Mesenchymal stem cell (in vitro differentiated cells and primary cell): ENCODE data around the gene VENTX.

ENCODE experiments used
- DNase-seq: peaks from one replicate; pipeline ENCODE4 v3.0.0-alpha.2; 2013
- H2AFZ ChIP-seq: one replicate; pipeline ENCODE4 v1.6.1; 2013; ENCODE audit warnings: low read depth, mild to moderate bottlenecking, control low read depth, inconsistent platforms, low read length, moderate library complexity
- H2AK5ac ChIP-seq: 2 replicates; pipeline ENCODE4 v1.6.1; 2013; ENCODE audit warnings: low read length, moderate library complexity, mild to moderate bottlenecking, inconsistent platforms; ENCODE audit not compliant: severe bottlenecking
- H2BK120ac ChIP-seq: one replicate; pipeline ENCODE4 v1.6.1; 2013; ENCODE audit warnings: low read depth, mild to moderate bottlenecking, inconsistent platforms, low read length, moderate library complexity
- H2BK12ac ChIP-seq, 2 experiments: one replicate each; pipeline ENCODE4 v1.6.1; 2013; ENCODE audit warnings: inconsistent platforms in 2 of 2, low read length in 2 of 2, mild to moderate bottlenecking in 2 of 2, moderate library complexity in 2 of 2, control low read depth in 1 of 2
- H2BK15ac ChIP-seq: one replicate; pipeline ENCODE4 v1.6.1; 2013; ENCODE audit warnings: mild to moderate bottlenecking, low read depth, inconsistent platforms; ENCODE audit not compliant: poor library complexity, severe bottlenecking
- H2BK5ac ChIP-seq: 2 replicates; pipeline ENCODE4 v1.6.1; 2013; ENCODE audit warnings: low read depth, mild to moderate bottlenecking, low read length, control low read depth, inconsistent platforms; ENCODE audit not compliant: poor library complexity, severe bottlenecking
- H3K14ac ChIP-seq, 2 experiments: one replicate each; pipeline ENCODE4 v1.6.1; 2013; ENCODE audit warnings: inconsistent platforms in 2 of 2, low read length in 2 of 2, control low read depth in 1 of 2, mild to moderate bottlenecking in 1 of 2, moderate library complexity in 1 of 2
- H3K18ac ChIP-seq, 2 experiments: one replicate each; pipeline ENCODE4 v1.6.1; 2013; ENCODE audit warnings: inconsistent platforms in 2 of 2, low read length in 2 of 2, control low read depth in 1 of 2, low read depth in 1 of 2, mild to moderate bottlenecking in 1 of 2
- H3K23ac ChIP-seq, 2 experiments: one replicate each; pipeline ENCODE4 v1.6.1; 2013; ENCODE audit warnings: inconsistent platforms in 2 of 2, low read length in 2 of 2, mild to moderate bottlenecking in 2 of 2, moderate library complexity in 2 of 2, control low read depth in 1 of 2
- H3K27ac ChIP-seq: 2 replicates; pipeline ENCODE4 v1.5.1; 2013; ENCODE audit warnings: mild to moderate bottlenecking, moderate library complexity, low read length, control low read depth, inconsistent platforms; ENCODE audit not compliant: poor library complexity, severe bottlenecking
- H3K27me3 ChIP-seq, 2 experiments: 2 replicates each; pipeline versions ENCODE4 v1.6.1 to v1.7.0; 2013; ENCODE audit warnings: low read length in 2 of 2, mild to moderate bottlenecking in 2 of 2, moderate library complexity in 2 of 2, control low read depth in 1 of 2, inconsistent platforms in 1 of 2; ENCODE audit not compliant: control insufficient read depth in 1 of 2, insufficient read depth in 1 of 2
- H3K36me3 ChIP-seq, 2 experiments: 2 replicates each; pipeline versions ENCODE4 v1.6.1 to v1.7.0; 2013; ENCODE audit warnings: low read length in 2 of 2, control low read depth in 1 of 2, inconsistent platforms in 1 of 2, low read depth in 1 of 2, mild to moderate bottlenecking in 1 of 2; ENCODE audit not compliant: insufficient read depth in 2 of 2, control insufficient read depth in 1 of 2
- H3K4ac ChIP-seq, 2 experiments: one replicate each; pipeline ENCODE4 v1.6.1; 2013; ENCODE audit warnings: inconsistent platforms in 2 of 2, low read length in 2 of 2, mild to moderate bottlenecking in 2 of 2, moderate library complexity in 2 of 2, control low read depth in 1 of 2, low read depth in 1 of 2
- H3K4me1 ChIP-seq: 2 replicates; pipeline ENCODE4 v1.6.1; 2013; ENCODE audit warnings: low read depth, low read length, control low read depth; ENCODE audit not compliant: control insufficient read depth, insufficient read depth
- H3K4me2 ChIP-seq: 2 replicates; pipeline ENCODE4 v1.6.1; 2013; ENCODE audit warnings: low read length, mild to moderate bottlenecking, inconsistent platforms; ENCODE audit not compliant: poor library complexity, severe bottlenecking
- H3K4me3 ChIP-seq, 2 experiments: 2 replicates each; pipeline versions ENCODE4 v1.5.1 to v1.7.0; 2013; ENCODE audit warnings: low read length in 2 of 2, mild to moderate bottlenecking in 2 of 2, control low read depth in 1 of 2, low read depth in 1 of 2; ENCODE audit not compliant: insufficient read depth in 1 of 2
- H3K79me1 ChIP-seq: replicated peaks from 2 replicates; pipeline ENCODE4 v1.6.1; 2013; ENCODE audit warnings: mild to moderate bottlenecking, control low read depth, low read length, inconsistent platforms; ENCODE audit not compliant: poor library complexity, severe bottlenecking
- H3K9ac ChIP-seq: 2 replicates; pipeline ENCODE4 v1.7.0; 2013; ENCODE audit warnings: mild to moderate bottlenecking, low read length, moderate library complexity
- H3K9me3 ChIP-seq: 2 replicates; pipeline ENCODE4 v1.7.0; 2013; ENCODE audit warnings: mild to moderate bottlenecking, low read length; ENCODE audit not compliant: control insufficient read depth
- H4K8ac ChIP-seq: one replicate; pipeline ENCODE4 v1.6.1; 2013; ENCODE audit warnings: inconsistent platforms, mild to moderate bottlenecking, low read length, moderate library complexity
- H4K91ac ChIP-seq: one replicate; pipeline ENCODE4 v1.6.1; 2013; ENCODE audit warnings: mild to moderate bottlenecking, low read length, inconsistent platforms
- WGBS: methylation state at CpG from one replicate; pipeline ENCODE4 v1.1.7; 2013; ENCODE audit warnings: mixed read lengths; 5-methylcytosine and 5-hydroxymethylcytosine counted together

VENTX gene

GRCh38 chr10:133206356-133207040 lies 31.2 kb upstream of the VENTX start:
- Histone ChIP-seq H2BK12ac (no peak overlapping the region), H3K4ac (no peak overlapping the region), H3K4me1 (peaks cover 3% of the 10 kb centered on the region), H2BK120ac (no peak overlapping the region), H2BK5ac (no peak overlapping the region), H3K9ac (no peak overlapping the region), H2AK5ac (no peak overlapping the region), H3K23ac (no peak overlapping the region), H3K36me3 (no peaks in the 10 kb centered on the region), H3K4me3 (peak overlapping the region in 1 of 2 experiments; percentile 34), H4K91ac (no peak overlapping the region), H2AFZ (no peak overlapping the region), H3K18ac (no peak overlapping the region), H4K8ac (no peak overlapping the region), H3K14ac (no peak overlapping the region), H3K9me3 (no peaks in the 10 kb centered on the region), H3K27me3 (peaks cover 0 to 4% of the 10 kb centered on the region in 2 experiments), H3K27ac (no peak overlapping the region), H3K4me2 (no peak overlapping the region), H3K79me1 (no peaks in the 10 kb centered on the region), H2BK15ac (no peak overlapping the region)
- WGBS: 88% methylated on average over 17 of the region's 17 CpGs
- DNase-seq: no peak

- H3K4me1 ChIP-seq: peaks cover 3% of the 10 kb centered on the region
- peaks cover 0 to 10% of the 10 kb centered on the region in 2 experiments for H3K27me3 ChIP-seq
- no peak overlapping the region for H2AFZ ChIP-seq
- no peaks in the 10 kb centered on the region for H3K9me3 ChIP-seq
- H2AK5ac ChIP-seq: no peak overlapping the region
- H3K23ac ChIP-seq: no peak overlapping the region
- H3K18ac ChIP-seq: no peak overlapping the region
- H3K79me1 ChIP-seq: no peaks in the 10 kb centered on the region
- no peak overlapping the region for H3K14ac ChIP-seq
- no peak overlapping the region for H4K91ac ChIP-seq
- DNase-seq: no peak
- no peaks in the 10 kb centered on the region for H3K36me3 ChIP-seq
- H3K27ac ChIP-seq: no peak overlapping the region
- 92% methylated on average over 36 of the region's 36 CpGs for WGBS
- no peak overlapping the region for H3K9ac ChIP-seq
- no peak overlapping the region for H3K4ac ChIP-seq
- no peak overlapping the region for H3K4me2 ChIP-seq
- no peak overlapping the region for H2BK12ac ChIP-seq
- no peak overlapping the region for H2BK120ac ChIP-seq
- no peak overlapping the region for H3K4me3 ChIP-seq
- no peak overlapping the region for H2BK5ac ChIP-seq
- H2BK15ac ChIP-seq: no peak overlapping the region
- H4K8ac ChIP-seq: no peak overlapping the region
Observed at GRCh38 chr10:133207041-133207600, 30.5 kb upstream of the VENTX start.

GRCh38 chr10:133207627-133208026 lies 30.0 kb upstream of the VENTX start:
- H2BK120ac ChIP-seq: no peak overlapping the region
- no peak overlapping the region for H3K4ac ChIP-seq
- no peak for DNase-seq
- no peak overlapping the region for H2AFZ ChIP-seq
- H3K4me2 ChIP-seq: no peak overlapping the region
- no peaks in the 10 kb centered on the region for H3K79me1 ChIP-seq
- WGBS: 89% methylated on average over 17 of the region's 17 CpGs
- no peaks in the 10 kb centered on the region for H3K36me3 ChIP-seq
- no peak overlapping the region for H3K27ac ChIP-seq
- H3K27me3 ChIP-seq: peaks cover 0 to 12% of the 10 kb centered on the region in 2 experiments
- H3K9ac ChIP-seq: no peak overlapping the region
- H3K18ac ChIP-seq: no peak overlapping the region
- no peaks in the 10 kb centered on the region for H3K9me3 ChIP-seq
- no peak overlapping the region for H2BK5ac ChIP-seq
- no peak overlapping the region for H2BK15ac ChIP-seq
- no peak overlapping the region for H2AK5ac ChIP-seq
- no peak overlapping the region for H4K91ac ChIP-seq
- peaks cover 3% of the 10 kb centered on the region for H3K4me1 ChIP-seq
- no peak overlapping the region for H3K14ac ChIP-seq
- no peak overlapping the region for H2BK12ac ChIP-seq
- H4K8ac ChIP-seq: no peak overlapping the region
- no peak overlapping the region for H3K23ac ChIP-seq
- H3K4me3 ChIP-seq: no peak overlapping the region

GRCh38 chr10:133208466-133208865 lies 29.2 kb upstream of the VENTX start:
- H2BK15ac ChIP-seq: no peak overlapping the region
- H3K18ac ChIP-seq: no peak overlapping the region
- H2AFZ ChIP-seq: no peak overlapping the region
- H4K8ac ChIP-seq: no peak overlapping the region
- H3K4me3 ChIP-seq: no peak overlapping the region
- H3K4me1 ChIP-seq: peaks cover 3% of the 10 kb centered on the region
- H3K27ac ChIP-seq: no peak overlapping the region
- no peak overlapping the region for H2BK5ac ChIP-seq
- no peak overlapping the region for H2AK5ac ChIP-seq
- H2BK12ac ChIP-seq: no peak overlapping the region
- no peak overlapping the region for H3K9ac ChIP-seq
- DNase-seq: no peak
- peaks cover 0 to 12% of the 10 kb centered on the region in 2 experiments for H3K27me3 ChIP-seq
- H3K36me3 ChIP-seq: no peaks in the 10 kb centered on the region
- H3K4ac ChIP-seq: no peak overlapping the region
- WGBS: 93% methylated on average over 16 of the region's 18 CpGs
- H3K9me3 ChIP-seq: no peaks in the 10 kb centered on the region
- H4K91ac ChIP-seq: no peak overlapping the region
- H2BK120ac ChIP-seq: no peak overlapping the region
- no peak overlapping the region for H3K4me2 ChIP-seq
- no peak overlapping the region for H3K23ac ChIP-seq
- peak overlapping the region in 1 of 2 experiments; percentile 55 for H3K14ac ChIP-seq
- H3K79me1 ChIP-seq: no peaks in the 10 kb centered on the region
